ENCODE data around the gene SPRY1. TPM values are rescaled to one million over a fixed set of nuclear protein-coding genes. Genes with fewer than 3 reads are reported as not detected.

Gene SPRY1
- total and polyA plus RNA-seq, 4 donors = 11.1 to 20.3 (median 12.4) TPM

- TF ChIP-seq ZBTB33 (IDR thresholded peaks at IDR 0.05) = no peak
- TF ChIP-seq HNF4A (conservative IDR thresholded peaks at IDR 0.05) = no peak
- no peak for TF ChIP-seq GABPA (IDR thresholded peaks at IDR 0.05 in 1 of 2, conservative IDR thresholded peaks at IDR 0.05 in 1 of 2)
Measured at GRCh38 chr4:123453061-123453680, 56.6 kb downstream of the SPRY1 start (continued).

Data from liver (tissue), 5 donors.